Effector memory CD8-positive, alpha-beta T cell (primary cell): ENCODE data around the gene DHFR.

Experiments
- ATAC-seq: fragments of 150-1000 bp; cut with Tn5 transposase; replicated peaks from 2 replicates; pipeline ENCODE4 v1.10.0; 2021; ENCODE audit warnings: mild to moderate bottlenecking, moderate library complexity
- DNase-seq, 3 experiments: peaks; one replicate each; pipeline ENCODE4 v3.0.0; 2021
- H3K27ac Mint-ChIP-seq, 2 donors: one replicate each; pipeline ENCODE4 v1.8.0; 2022; ENCODE audit warnings: mild to moderate bottlenecking in 2 of 2, mixed read lengths in 2 of 2, moderate library complexity in 2 of 2
- H3K27me3 Mint-ChIP-seq, 2 donors: one replicate each; pipeline ENCODE4 v1.8.0; 2022; ENCODE audit warnings: mixed read lengths in 2 of 2
- H3K36me3 Mint-ChIP-seq: one replicate; pipeline ENCODE4 v1.8.0; 2022; ENCODE audit warnings: mild to moderate bottlenecking, moderate library complexity, mixed read lengths; ENCODE audit not compliant: insufficient read depth
- H3K4me1 Mint-ChIP-seq, 2 donors: one replicate each; pipeline ENCODE4 v1.8.0; 2022; ENCODE audit warnings: low read depth in 2 of 2, mixed read lengths in 2 of 2
- H3K4me3 Mint-ChIP-seq, 2 donors: one replicate each; pipeline ENCODE4 v1.8.0; 2022; ENCODE audit warnings: mild to moderate bottlenecking in 2 of 2, mixed read lengths in 2 of 2, moderate library complexity in 2 of 2
- H3K9me3 Mint-ChIP-seq, 2 donors: one replicate each; pipeline ENCODE4 v1.8.0; 2022; ENCODE audit warnings: mixed read lengths in 2 of 2

The DHFR gene

DNA sequence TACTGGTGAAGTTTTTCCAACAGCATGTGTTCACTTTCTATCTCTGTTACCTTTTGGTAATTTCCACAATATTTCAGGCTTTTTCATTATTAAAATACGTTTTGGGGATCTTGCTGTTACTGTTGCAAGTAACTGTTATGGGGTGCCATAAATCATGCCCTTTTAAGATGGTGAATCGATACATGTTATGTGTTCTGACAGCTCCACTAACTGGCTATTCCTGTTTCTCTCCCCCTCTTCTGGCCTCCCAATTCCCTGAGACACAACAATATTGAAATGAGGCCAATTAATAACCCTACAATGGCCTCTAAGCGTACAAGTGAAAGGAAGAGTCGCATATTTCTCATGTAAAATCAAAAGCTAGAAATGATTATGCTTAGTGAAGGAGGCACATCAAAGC, 13.4 kb downstream of the DHFR start:
- Mint-ChIP-seq H3K27me3 (no peaks in the 10 kb centered on the region), H3K36me3 (peaks cover 24% of the 10 kb centered on the region), H3K4me3 (no peak overlapping the region), H3K9me3 (no peaks in the 10 kb centered on the region), H3K4me1 (peaks cover 2 to 12% of the 10 kb centered on the region in 2 donors), H3K27ac (no peak overlapping the region)
- ATAC-seq (no peak), DNase-seq (no peak)

DNA sequence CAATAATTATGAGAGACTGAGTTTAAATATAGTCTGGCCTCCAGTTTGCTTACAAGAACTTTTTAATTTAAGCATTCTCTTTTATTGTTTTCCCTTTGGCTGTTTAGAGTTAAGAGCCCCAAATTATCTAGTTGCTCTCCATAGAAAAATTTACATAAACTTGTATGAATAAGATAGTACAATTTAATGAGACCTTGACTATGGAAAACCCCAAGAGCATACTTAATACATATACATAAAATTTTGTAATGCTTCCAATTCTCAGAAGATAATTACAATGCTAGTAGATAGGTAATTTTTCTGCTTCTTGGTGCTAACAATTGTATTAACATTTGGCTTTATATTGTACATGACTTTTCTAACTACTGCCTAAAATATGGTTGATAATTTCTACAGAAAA, 20.6 kb downstream of the DHFR start:
- no peaks in the 10 kb centered on the region for H3K4me1 Mint-ChIP-seq
- H3K36me3 Mint-ChIP-seq = peaks cover 11% of the 10 kb centered on the region
- no peak for ATAC-seq
- no peak for DNase-seq
- H3K4me3 Mint-ChIP-seq = no peak overlapping the region
- H3K27ac Mint-ChIP-seq = no peak overlapping the region
- H3K27me3 Mint-ChIP-seq = no peaks in the 10 kb centered on the region
- H3K9me3 Mint-ChIP-seq = no peaks in the 10 kb centered on the region

DNA sequence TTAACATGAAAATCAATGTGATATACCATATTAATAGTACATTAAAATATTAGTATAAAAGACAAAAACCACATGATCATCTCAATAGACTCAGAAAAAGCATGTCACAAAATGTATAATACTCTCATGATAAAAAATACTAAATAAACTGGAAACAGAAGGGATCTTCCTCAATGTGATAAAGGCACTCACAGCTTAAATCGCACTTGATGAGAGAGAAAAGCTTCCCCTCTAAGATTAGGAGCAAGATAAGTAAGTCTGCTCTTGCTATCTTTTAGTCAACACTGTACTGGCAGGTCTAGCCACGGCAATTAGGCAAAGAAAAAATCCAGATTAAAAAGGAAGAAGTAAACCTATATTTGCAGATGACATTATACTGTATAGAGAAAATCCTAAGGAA, 22.1 kb downstream of the DHFR start:
- Mint-ChIP-seq H3K9me3 (no peaks in the 10 kb centered on the region), H3K36me3 (peaks cover 10% of the 10 kb centered on the region), H3K4me3 (no peak overlapping the region), H3K27ac (no peak overlapping the region), H3K27me3 (no peaks in the 10 kb centered on the region), H3K4me1 (no peaks in the 10 kb centered on the region)
- ATAC-seq (no peak), DNase-seq (no peak)

DNA sequence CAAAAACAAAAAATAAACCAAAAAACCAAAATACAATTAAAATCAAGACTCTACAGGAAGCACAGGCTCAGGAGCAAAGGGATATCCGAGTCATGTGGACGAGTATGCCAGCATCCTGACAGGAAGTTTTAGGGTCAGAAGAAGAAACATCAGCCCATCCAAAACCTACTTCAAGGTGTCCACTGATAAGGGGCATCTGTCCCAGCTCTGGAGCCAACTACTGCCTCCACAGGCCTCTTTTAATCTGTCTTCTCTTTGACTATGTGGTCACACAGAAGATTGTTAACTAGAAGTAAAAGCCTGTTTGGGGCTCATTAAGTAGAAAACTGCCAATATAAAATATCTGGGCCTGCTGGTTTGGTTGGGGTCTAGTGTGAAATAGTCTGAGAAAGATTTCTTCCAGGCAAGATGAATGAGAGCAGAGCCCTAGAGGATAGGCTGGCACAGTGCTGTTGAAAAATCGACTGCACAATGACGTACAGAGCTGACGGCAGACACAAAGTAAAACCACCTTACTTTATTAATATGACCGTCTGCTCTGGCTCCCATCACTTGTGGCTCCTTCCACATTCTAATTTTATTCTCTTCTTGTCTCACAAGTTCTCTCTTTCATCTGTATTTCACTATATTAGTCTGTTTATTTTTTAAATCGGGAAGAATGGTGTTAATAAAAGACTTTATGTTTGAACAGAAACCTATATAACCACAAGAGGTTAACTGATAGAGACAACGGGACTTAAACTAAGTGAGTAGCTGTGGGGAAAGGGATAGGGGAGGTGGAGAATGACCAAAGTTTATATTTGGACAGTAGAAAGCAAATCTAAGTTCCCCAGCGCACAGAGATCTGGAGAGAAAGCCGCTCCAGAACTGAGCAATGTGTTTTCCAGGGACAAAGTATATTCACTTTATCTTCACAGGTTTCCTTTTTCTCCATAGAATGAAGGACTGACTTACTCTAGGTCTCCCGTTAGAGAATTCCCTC, 23.2 kb downstream of the DHFR start:
- DNase-seq = no peak
- Mint-ChIP-seq H3K9me3 (no peaks in the 10 kb centered on the region), H3K27ac (no peak overlapping the region), H3K27me3 (no peaks in the 10 kb centered on the region), H3K4me1 (no peaks in the 10 kb centered on the region), H3K4me3 (no peak overlapping the region), H3K36me3 (peaks cover 10% of the 10 kb centered on the region)
- ATAC-seq = no peak

DNA sequence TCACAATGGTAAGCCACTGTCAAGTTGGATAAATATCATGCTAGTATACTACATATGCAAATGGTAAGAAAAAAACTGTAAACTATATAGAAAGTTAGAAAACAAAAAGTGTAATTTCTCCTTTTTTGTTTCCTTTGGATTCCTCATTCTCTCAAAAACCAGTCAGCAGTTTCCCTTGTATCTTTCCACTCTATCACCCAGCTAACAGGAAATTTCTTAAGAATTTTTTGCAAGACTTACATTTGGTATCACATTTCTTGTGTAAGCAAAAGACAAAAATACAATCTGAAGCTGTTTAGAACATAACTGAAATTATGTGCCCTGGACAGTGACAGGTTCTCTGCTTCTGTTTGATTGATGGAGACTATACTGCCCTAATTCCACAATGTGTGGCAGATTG, 25.5 kb downstream of the DHFR start:
- H3K4me1 Mint-ChIP-seq = no peaks in the 10 kb centered on the region
- peaks cover 10% of the 10 kb centered on the region for H3K36me3 Mint-ChIP-seq
- peak overlapping the region in 1 of 2 donors; percentile 47 for H3K27ac Mint-ChIP-seq
- ATAC-seq (no peak), DNase-seq (no peak)
- H3K9me3 Mint-ChIP-seq = no peaks in the 10 kb centered on the region
- no peak overlapping the region for H3K4me3 Mint-ChIP-seq
- H3K27me3 Mint-ChIP-seq = no peaks in the 10 kb centered on the region

DNA sequence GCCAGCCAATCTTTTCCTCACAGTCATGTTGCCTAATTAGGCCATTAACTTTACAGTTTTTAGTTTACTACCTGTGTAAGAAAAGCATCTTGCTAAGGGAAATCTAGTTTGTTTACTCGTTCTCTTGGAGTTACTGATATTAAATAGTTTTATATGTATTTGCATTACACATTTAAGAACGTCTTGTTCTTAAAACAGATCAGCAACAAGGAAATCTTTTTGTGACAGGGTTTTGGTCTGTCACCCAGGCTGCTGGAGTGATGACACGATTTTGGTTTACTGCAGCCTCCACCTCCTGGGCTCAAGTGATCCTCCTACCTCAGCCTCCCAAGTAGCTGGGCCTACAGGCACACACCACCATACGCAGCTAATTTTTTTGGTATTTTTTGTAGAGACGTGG, 29.6 kb downstream of the DHFR start:
- Mint-ChIP-seq H3K4me3 (no peak overlapping the region), H3K36me3 (peaks cover 7% of the 10 kb centered on the region), H3K9me3 (no peaks in the 10 kb centered on the region), H3K27me3 (no peaks in the 10 kb centered on the region), H3K27ac (no peak overlapping the region), H3K4me1 (no peaks in the 10 kb centered on the region)
- DNase-seq (no peak), ATAC-seq (no peak)

DNA sequence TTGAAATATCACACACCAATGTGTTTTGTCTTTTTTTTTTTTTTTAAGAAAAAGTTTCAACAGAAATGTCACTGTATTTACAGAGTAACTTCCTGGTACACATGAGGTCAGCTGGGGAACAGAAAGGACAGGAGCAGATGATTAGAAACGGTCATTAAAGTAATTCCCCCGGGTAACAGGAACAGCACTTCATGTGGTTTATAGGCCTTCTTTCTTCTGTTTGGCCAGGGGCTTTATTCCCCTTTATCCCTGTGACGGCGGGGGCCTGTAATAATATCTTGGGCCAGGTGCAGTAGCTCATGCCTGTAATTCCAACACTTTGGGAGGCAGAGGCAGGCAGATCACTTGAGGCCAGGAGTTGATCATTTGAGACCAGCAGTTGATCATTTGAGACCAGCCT, 30.8 kb downstream of the DHFR start:
- Mint-ChIP-seq H3K9me3 (no peaks in the 10 kb centered on the region), H3K36me3 (peaks cover 4% of the 10 kb centered on the region), H3K27ac (no peak overlapping the region), H3K4me3 (no peak overlapping the region), H3K27me3 (no peaks in the 10 kb centered on the region), H3K4me1 (no peaks in the 10 kb centered on the region)
- no peak for ATAC-seq
- DNase-seq = no peak

DNA sequence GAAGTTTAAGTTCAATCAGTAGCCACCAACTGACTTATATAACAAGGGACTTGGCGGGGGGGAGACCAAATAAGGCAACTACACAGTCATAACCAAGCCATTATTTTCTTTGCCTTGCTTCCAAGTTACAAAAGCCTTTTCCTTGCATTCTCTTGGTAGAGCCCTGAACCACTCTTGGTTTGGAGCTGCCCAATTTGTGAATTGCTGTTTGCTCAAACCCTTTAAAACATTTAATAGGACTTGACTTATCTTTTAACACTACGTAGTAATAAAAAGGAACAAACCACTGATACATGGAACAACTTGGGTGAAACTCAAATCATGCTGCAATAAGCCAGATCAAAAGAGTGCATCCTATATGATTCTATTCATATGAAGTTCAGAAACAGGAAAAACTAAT, 32.0 kb downstream of the DHFR start:
- ATAC-seq (no peak), DNase-seq (no peak)
- no peaks in the 10 kb centered on the region for H3K4me1 Mint-ChIP-seq
- H3K4me3 Mint-ChIP-seq = no peak overlapping the region
- H3K27ac Mint-ChIP-seq = peak overlapping the region in 1 of 2 donors; percentile 1
- H3K36me3 Mint-ChIP-seq = peaks cover 4% of the 10 kb centered on the region
- no peaks in the 10 kb centered on the region for H3K27me3 Mint-ChIP-seq
- no peaks in the 10 kb centered on the region for H3K9me3 Mint-ChIP-seq

DNA sequence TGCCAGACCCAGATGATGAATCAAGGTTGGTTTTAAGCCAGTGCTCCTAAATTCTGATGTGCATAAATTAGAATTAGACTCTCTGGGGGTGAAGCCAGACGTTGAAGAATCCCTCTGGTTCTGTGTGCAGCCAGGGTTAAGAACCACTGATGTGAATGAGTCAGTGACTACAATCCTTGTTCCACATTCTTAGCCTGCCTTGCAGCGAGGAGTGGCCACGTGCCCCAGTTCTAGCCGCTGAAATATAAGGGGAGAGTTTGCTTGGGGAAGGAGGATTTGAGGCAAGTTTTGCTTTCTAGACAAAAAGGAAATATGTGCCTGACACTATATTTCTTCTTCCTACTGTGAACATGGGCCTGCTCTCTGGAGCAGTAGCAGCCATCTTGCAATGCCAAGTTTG, 34.6 kb downstream of the DHFR start:
- ATAC-seq (no peak), DNase-seq (no peak)
- Mint-ChIP-seq H3K27me3 (no peaks in the 10 kb centered on the region), H3K4me3 (no peak overlapping the region), H3K36me3 (peaks cover 4% of the 10 kb centered on the region), H3K9me3 (no peaks in the 10 kb centered on the region), H3K4me1 (no peaks in the 10 kb centered on the region), H3K27ac (no peak overlapping the region)

DNA sequence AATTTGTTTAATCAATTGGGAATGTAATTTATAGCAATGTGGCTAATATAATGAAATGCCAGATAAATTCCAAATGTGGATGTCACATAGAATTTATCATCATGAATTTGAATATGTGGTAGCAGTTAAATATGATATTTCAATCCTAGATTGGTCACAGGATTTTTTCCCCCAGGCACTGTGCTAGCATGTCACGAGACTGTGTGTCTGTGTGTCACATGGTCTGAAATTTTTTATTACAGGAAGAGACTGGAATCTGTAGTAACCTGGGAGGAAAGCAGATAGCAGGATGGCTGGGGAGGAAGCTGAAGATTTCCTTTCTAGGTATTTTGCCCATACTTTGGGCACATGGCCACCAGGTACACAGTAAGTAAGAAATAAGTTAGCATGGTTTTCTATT, 35.7 kb downstream of the DHFR start:
- no peak for ATAC-seq

DNA sequence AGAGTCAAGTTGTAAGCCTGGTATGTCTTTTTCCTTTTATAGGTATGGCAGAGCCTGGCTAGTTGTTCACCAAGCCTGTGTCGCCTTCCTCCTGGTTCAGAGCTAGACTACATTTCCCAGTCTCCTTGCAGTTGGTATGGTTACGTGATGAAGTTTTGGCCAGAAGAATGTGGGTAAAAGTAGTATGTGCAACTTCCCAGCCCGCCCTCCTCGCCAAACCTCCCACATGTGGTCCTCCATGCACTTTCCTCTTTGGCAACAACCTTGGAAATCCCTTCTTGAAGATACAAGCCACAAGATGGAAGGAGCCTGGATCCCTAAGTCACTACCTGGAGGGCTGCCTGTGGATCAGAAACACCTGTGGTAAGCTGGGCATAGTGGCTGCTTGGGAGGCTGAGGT, 36.3 kb downstream of the DHFR start:
- no peaks in the 10 kb centered on the region for H3K9me3 Mint-ChIP-seq
- ATAC-seq = no peak
- no peak overlapping the region for H3K27ac Mint-ChIP-seq
- H3K4me3 Mint-ChIP-seq = no peak overlapping the region
- H3K36me3 Mint-ChIP-seq = peaks cover 4% of the 10 kb centered on the region
- H3K4me1 Mint-ChIP-seq = no peaks in the 10 kb centered on the region
- no peaks in the 10 kb centered on the region for H3K27me3 Mint-ChIP-seq
- no peak for DNase-seq

More for the DNA sequence above, 35.7 kb downstream of the DHFR start:
- no peaks in the 10 kb centered on the region for H3K27me3 Mint-ChIP-seq
- no peaks in the 10 kb centered on the region for H3K4me1 Mint-ChIP-seq
- no peak overlapping the region for H3K4me3 Mint-ChIP-seq
- peaks cover 4% of the 10 kb centered on the region for H3K36me3 Mint-ChIP-seq
- DNase-seq = no peak
- H3K9me3 Mint-ChIP-seq = no peaks in the 10 kb centered on the region
- no peak overlapping the region for H3K27ac Mint-ChIP-seq

DNA sequence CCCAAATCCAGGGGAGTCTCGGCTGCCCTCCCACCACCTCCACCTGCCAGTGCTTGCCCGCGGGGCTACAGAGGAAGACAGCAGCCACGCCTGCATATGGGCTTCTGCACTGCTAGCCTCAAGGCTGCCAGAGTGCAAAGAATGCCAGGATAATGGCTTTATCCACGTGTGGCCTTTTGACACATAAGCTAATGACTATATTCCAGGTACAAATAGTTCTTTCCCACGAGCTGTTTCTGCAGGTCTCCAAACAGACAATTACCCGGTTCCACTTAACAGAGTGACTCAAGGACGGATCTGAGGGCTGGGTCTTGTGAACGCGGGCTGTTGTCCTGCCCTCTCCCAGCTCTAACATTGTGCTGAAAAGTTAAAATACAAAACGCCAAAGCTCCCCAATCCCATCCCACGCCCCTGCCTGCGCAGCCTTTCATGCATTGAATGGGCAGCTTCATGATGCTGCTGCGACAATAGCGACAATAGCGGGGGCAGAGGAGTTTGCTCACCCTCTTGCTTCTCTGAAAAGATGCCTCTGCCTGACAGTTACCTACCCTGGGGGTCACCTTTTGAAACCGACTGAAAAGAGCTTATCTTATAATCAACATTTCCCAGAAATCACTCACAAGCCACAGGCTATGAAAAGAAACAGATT, 39.4 kb downstream of the DHFR start:
- no peak overlapping the region for H3K4me3 Mint-ChIP-seq

DNA sequence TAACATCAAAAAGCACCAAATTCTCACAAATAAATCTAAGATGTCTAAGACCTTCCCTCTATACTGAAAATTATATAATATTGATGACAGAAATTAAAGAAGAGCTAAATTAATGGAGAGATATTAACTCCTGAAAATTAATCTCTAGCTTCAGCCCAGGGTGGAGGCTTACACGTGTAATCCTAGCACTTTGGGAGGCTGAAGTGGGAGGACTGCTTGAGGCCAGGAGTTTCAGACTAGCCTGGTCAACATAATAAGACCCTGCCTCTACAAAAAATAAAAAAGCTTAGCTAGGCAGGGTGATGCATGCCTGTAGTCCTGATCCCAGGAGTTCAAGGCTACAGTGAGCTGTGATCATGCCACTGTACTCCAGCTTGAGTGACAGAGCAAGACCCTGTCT, 45.1 kb downstream of the DHFR start:
- no peak for ATAC-seq
- Mint-ChIP-seq H3K27ac (no peak overlapping the region), H3K9me3 (peaks cover 0 to 1% of the 10 kb centered on the region in 2 donors), H3K4me3 (no peak overlapping the region), H3K4me1 (no peaks in the 10 kb centered on the region), H3K36me3 (no peaks in the 10 kb centered on the region), H3K27me3 (no peaks in the 10 kb centered on the region)
- DNase-seq = no peak

More for the DNA sequence above, 39.4 kb downstream of the DHFR start:
- H3K4me1 Mint-ChIP-seq = no peaks in the 10 kb centered on the region
- H3K27me3 Mint-ChIP-seq = no peaks in the 10 kb centered on the region
- no peaks in the 10 kb centered on the region for H3K36me3 Mint-ChIP-seq
- ATAC-seq (no peak), DNase-seq (no peak)
- H3K9me3 Mint-ChIP-seq = peaks cover 0 to 1% of the 10 kb centered on the region in 2 donors
- H3K27ac Mint-ChIP-seq = no peak overlapping the region

DNA sequence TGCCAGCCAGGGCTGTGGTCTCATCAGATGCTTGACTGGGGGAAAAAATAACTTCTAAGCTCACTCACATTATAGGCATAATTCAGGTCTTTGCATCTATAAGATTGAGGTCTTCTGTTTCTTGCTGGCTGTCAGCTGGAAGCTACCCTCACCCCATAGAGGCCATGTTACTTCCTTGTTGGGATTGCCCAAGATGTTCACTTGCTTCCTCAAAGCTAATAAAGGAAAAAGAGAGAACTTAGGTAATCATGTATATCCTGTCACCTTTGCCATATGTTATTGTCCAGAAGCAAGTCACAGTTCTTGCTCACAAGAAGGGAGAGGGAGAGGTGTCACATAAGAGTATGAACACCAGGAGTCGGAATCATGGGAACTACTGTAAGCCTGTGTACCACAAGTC, 46.1 kb downstream of the DHFR start:
- ATAC-seq = no peak

More for the DNA sequence above, 46.1 kb downstream of the DHFR start:
- Mint-ChIP-seq H3K4me1 (no peaks in the 10 kb centered on the region), H3K27me3 (no peaks in the 10 kb centered on the region), H3K9me3 (peaks cover 0 to 1% of the 10 kb centered on the region in 2 donors), H3K4me3 (no peak overlapping the region), H3K27ac (no peak overlapping the region), H3K36me3 (peaks cover 2% of the 10 kb centered on the region)
- DNase-seq = no peak
